Stimulated activated CD8-positive, alpha-beta memory T cell treated with anti-CD3 and anti-CD28 coated beads, Interleukin-2, amount 100 ng/mL, for 48 hours (primary cell): ENCODE results near the gene MAN1C1.

Source experiments
- DNase-seq, 2 donors: peaks; one replicate each; pipeline ENCODE4 v3.0.0-alpha.2; 2020; ENCODE audit warnings: low read depth in 2 of 2

Gene MAN1C1

GRCh38 chr1:25614501-25615171 lies 2.0 kb upstream of the MAN1C1 start:
- DNase-seq, result no peak

GRCh38 chr1:25615172-25615541 lies 1.4 kb upstream of the MAN1C1 start:
- DNase-seq, result no peak

DNA sequence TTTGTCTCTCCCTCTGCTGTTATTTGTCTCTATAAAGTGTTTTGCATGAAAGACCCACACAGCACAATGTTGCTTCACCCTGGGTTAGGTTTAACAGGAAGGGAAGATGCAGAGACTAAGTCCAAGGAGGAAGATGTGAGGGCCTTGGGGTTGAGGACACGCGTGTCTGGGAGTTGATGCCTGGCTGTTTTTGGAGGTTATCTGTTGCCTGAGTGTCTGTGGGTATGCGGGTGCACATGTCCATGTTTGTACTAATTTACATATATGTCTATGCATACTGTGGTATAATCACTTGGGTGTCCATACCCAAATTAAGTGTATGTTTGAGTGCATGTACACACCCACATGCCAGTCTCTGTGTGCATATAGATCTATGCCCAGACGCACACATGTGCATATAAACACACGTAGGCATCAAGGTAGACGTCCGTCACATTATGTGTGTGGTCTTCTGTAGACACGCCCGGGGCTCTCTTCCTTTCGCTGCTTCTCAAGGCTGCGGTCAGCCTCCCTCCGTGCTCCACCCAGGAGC lies 962 bp upstream of the MAN1C1 start:
- no peak for DNase-seq

- no peak for DNase-seq
Measured at GRCh38 chr1:25616987-25617624, 515 bp downstream of the MAN1C1 start.

DNA sequence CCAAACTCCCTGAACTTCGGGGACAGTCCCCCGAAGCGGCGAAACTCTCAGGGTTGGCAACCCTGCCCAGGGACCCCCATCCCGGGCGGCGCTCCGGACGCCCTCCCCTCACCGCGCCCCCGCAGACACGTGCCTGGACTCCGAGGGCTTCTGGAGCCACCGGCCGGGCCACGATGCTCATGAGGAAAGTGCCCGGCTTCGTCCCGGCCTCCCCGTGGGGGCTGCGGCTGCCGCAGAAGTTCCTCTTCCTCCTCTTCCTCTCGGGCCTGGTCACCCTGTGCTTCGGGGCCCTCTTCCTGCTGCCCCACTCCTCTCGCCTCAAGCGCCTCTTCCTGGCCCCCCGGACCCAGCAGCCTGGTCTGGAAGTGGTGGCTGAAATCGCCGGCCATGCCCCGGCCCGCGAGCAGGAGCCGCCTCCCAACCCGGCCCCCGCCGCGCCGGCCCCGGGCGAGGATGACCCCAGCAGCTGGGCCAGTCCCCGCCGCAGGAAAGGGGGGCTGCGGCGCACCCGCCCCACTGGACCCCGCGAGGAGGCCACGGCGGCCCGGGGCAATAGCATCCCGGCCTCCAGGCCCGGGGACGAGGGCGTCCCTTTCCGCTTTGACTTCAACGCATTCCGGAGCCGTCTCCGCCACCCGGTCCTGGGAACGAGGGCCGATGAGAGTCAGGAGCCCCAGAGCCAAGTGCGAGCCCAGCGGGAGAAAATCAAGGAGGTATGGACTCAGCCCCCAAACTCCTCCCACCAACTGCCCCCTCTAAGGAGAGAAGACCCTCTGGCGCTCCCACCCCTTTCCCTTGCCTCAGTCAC lies 1.2 kb downstream of the MAN1C1 start:
- no peak for DNase-seq

GRCh38 chr1:25618433-25618808 lies 1.8 kb downstream of the MAN1C1 start:
- DNase-seq, result no peak

DNA sequence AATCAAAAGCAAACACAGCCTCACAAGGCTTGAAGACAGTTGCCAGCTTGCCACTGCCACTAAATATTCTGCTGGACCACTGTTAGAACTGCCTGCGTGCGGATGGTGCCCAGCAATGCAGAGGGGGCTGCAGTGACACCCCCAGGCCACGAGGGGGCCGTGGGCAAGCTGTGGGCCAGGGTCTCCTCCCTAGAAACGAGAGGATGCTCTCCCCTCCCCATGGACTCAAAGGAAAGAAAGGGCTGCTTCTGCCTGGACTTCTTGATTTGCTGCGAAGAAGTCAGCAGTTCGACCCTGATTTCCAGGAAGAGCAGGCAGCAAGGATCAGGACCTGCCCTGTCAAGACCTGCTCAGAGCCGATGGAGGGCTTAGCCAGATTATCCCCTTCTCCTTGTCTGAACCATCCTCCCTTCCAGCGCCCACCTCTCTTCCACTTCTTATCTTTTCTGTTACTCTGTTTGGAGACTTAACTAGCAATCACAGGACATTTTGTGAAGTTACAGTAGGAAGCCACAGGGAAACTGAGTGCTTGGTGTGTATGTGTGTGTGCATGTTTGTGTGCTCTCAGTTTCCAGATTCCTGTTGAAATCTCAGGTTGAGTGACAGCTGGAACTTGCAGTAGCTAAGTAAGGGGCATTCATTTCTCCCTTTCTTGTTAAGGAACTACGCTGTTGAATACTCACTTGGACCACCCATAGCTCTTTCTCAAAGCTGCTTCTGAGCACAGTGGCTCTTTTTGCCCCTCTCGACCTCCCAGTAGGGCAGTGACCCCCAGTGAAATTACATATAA lies 2.7 kb downstream of the MAN1C1 start:
- DNase-seq, result peak in 1 of 2 donors; percentile 36

DNA sequence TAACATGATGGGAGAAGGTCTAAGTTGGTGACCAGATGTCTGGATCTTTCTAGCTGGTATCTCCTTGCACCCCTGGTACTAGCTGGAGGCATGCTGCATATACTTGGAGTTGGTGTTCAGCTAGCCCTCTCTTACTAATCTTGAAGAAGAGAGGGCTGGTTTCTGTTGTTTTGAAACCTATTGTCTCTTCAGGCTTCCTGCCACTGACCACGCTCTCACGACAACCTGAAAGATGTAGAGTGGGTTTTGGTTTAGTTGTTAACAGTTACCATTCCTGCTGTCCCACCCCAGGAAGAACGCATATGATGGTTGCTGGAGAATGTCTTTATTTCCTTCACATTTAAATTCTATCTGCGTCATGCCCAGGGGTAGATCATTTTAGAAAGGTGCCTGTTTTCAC lies 3.6 kb downstream of the MAN1C1 start:
- no peak for DNase-seq

GRCh38 chr1:25620701-25621350 lies 4.2 kb downstream of the MAN1C1 start:
- DNase-seq, result no peak

- DNase-seq, result no peak
Measured at GRCh38 chr1:25621876-25622275, 5.3 kb downstream of the MAN1C1 start.

DNA sequence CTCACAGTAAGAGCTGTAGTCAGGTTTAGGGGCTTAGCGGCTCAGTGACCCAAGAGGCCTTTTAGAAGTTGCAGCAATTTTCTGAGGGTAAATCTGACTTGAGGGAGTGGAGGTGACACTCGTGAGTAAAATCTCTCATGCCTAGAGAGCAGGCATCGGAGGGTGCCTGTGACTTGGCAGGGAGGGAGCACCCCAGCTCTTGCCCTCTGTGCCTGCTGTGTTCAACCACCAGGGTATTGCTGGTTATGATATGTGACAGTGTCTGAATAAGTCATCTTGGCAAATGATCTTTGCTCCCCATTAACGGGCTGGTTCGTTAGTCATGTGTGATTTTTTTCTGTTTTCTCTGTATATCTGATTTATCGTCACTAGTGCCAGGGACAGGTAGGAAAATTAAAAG lies 5.9 kb downstream of the MAN1C1 start:
- DNase-seq, result no peak

DNA sequence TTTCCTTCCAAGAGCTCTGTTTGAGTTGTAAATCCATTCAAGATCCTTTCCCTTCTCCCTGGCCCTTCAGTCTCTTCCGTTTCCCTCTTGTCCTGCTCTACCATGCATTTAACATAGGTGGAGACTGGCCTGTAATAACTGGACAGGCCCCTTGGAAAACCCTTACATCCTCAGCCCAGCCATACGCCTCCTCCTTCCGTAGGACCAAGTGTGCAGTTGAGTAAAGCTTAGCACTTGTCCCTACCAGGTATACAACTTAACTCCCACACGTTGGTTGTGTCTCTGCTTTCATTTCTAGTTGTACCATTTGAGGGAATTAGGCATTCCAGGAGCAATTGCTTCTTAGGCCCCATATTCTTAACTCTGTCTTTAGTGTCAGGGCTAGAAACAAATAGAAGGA lies 6.4 kb downstream of the MAN1C1 start:
- DNase-seq, result no peak

DNA sequence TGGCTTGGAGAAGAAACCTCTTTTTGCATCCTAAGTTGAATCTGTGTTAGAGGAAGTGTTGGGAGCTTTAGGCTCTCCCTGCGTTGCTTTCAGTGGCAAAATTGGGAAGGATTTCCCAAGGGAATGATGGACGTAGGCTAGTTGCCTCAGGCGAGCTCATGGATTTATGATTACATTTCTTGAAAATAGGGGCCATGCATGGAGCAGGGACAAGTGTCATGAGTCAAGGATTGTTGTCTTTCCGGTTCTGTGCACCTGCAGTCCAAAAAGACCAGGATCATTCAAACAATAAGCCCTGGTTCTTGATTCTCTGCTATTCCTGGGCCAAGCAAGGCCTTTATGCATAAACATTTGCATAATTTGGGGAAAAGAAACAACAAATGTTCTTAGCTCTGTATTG lies 7.1 kb downstream of the MAN1C1 start:
- DNase-seq, result no peak

- no peak for DNase-seq
Measured at GRCh38 chr1:25624156-25624555, 7.6 kb downstream of the MAN1C1 start.

GRCh38 chr1:25624604-25625003 lies 8.0 kb downstream of the MAN1C1 start:
- DNase-seq, result no peak

DNA sequence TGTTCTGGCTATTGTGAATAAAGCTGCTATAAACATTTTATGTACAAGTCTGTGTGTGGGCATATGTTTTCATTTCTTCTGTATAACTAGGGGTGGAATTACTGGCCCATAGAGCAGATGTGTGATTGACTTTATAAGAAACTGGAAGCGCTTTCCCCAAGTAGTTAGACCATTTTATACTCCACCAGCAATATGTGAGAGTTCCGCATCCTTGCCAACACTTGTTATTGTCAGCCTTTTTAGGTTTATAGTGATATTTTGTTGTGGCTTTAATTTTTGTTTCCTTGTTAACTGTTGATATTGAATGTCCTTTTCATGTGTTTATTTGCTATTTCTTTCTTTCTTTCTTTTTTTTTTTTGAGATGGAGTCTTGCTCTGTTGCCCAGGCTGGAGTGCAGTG lies 9.4 kb downstream of the MAN1C1 start:
- no peak for DNase-seq

GRCh38 chr1:25628741-25629421 lies 12.3 kb downstream of the MAN1C1 start:
- DNase-seq, result no peak

DNA sequence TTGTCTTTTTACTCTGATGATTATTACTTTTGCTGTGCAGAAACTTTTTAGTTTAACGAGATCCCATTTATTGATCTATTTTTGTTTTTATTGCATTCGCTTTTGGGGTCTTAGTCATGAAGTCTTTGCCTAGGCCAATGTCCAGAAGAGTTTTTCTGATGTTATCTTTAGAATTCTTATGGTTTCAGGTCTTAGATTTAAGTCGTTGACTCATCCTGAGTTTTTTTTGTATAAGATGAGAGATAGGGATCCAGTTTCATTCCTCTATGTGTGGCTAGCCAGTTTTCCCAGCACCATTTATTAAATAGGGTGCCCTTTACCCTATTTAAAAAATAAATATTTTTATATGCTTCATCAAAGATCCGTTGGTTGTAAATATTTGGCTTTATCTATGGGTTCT lies 13.2 kb downstream of the MAN1C1 start:
- DNase-seq, result no peak

DNA sequence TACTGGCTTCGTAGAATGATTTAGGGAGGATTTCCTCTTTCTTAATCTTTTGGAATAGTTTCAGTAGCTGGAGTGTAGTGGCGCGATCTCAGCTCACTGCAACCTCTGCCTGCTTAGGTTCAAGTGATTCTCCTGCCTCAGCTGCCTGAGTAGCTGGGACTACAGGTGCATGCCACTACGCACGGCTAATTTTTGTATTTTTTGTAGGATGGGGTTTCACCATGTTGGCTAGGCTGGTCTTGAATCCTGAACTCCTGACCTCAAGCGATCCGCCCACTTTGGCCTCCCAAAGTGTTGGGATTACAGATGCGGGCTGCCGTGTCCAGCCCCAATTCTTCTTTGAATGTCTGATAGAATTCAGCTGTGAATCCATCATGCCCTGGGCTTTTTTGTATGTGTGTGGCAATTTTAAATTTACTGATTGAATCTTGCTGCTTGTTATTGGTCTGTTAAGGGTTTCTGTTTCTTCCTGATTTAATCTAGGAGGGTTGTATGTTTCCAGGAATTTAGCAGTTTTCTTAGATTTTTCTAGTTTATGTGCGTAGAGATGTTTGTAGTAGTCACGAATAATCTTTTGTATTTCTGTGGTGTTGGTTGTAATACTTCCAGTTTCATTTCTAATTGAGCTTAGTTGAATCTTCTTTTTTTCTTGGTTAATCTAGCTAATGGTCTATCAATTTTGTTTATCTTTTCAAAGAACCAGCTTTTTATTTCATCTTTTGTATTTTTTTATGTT lies 15.3 kb downstream of the MAN1C1 start:
- DNase-seq, result no peak

- no peak for DNase-seq
Measured at GRCh38 chr1:25634066-25634465, 17.5 kb downstream of the MAN1C1 start.
